AG09309 (cell line): Measurements from ENCODE around the gene PYGL.

Experiments
- DNase-seq: peaks from one replicate; pipeline ENCODE4 v3.0.0-alpha.2; 2010; ENCODE audit warnings: low read depth
- H3K4me3 ChIP-seq: 2 replicates; pipeline ENCODE4 v1.5.1; 2011; ENCODE audit warnings: mild to moderate bottlenecking, low read depth, low read length, moderate library complexity; ENCODE audit not compliant: control insufficient read depth
- TF ChIP-seq, protein P1 (sequence below): IDR thresholded peaks from 2 replicates; pipeline ENCODE4 v1.5.1; 2011; ENCODE audit warnings: mild to moderate bottlenecking, low read depth, low read length, inconsistent platforms; ENCODE audit not compliant: insufficient read depth, control insufficient read depth; ENCODE audit errors: missing control alignments

The PYGL gene

DNA sequence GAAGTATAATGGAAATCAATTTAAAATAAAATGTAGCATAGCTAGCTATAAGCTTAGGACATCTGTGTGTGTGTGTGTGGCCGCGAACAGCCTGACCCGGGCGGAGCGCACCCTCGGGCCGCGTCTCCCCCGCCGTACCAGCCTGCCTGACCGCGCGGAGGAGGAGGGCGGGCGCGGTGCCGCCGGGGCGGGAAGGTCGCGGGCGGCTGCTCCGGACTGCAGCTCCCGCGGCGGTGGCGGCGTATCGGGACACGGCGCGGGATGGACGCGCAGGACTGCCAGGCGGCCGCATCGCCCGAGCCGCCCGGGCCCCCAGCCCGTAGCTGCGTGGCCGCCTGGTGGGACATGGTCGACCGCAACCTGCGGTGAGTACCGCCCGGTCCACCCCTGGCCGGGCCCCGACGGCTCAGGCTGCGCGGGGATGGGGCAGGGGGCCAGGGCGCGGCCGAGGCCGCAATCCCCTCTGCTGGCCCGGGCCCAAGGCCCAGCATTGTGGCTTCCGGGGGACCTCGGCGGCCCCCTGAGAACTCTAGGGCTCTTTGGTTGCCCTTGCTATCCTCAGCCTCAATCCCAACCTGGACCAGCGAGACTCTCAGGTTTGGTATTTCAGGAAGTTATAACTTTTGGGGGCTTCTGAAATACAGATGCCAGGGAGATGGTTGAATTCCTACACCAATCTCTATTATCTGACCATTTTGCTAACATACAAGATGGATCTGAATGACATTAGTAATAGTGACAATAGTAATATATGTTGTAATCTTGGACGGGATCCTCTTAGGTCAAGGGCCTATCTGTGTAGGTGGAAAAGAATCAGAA is 72.2 kb downstream of the PYGL start, which contains the start of gene ABHD12B:
Gene ABHD12B (plus strand): TSS at position 140 of the 819 bp plus-strand sequence. CDS start 122 bp downstream, at position 262.
- no peak within 1 kb of the TSS for H3K4me3 ChIP-seq
- no peak for DNase-seq
- TF ChIP-seq, protein P1, sequence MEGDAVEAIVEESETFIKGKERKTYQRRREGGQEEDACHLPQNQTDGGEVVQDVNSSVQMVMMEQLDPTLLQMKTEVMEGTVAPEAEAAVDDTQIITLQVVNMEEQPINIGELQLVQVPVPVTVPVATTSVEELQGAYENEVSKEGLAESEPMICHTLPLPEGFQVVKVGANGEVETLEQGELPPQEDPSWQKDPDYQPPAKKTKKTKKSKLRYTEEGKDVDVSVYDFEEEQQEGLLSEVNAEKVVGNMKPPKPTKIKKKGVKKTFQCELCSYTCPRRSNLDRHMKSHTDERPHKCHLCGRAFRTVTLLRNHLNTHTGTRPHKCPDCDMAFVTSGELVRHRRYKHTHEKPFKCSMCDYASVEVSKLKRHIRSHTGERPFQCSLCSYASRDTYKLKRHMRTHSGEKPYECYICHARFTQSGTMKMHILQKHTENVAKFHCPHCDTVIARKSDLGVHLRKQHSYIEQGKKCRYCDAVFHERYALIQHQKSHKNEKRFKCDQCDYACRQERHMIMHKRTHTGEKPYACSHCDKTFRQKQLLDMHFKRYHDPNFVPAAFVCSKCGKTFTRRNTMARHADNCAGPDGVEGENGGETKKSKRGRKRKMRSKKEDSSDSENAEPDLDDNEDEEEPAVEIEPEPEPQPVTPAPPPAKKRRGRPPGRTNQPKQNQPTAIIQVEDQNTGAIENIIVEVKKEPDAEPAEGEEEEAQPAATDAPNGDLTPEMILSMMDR = no peak

GRCh38 chr14:50871228-50871627 is 73.1 kb downstream of the PYGL start:
- H3K4me3 ChIP-seq = no peak overlapping the region
- TF ChIP-seq, protein P1 = no peak
- DNase-seq = no peak

DNA sequence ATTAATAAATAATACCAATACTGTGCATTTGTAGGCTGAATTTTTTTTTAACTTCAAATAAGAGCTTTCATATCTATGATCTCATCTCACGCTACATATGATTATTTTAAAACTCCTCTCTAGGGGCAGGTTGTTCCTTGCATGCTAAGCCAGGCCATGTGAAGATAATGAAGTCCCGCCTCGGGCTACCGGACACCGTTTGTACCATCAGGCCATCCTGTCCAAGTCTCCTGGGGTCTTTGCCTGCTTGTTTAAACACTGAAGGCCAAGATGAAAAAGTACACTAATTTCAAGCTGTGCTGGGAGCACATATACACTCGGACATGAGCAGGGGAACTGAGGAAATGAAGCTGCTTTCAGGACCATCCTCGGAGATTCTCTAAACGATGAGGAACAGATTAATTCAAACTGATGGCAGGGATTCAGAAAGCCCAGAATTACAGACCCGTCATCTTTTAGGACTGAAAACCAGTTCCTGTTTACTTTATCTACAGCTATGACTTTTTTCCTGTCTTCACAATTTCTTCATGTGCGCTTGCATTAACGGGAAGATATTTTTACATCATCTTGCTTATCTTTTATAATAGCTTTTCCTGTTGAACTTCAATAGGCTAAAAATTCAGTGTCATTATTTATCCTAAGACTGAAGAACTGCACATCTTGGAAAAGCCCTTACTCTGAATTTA is 78.7 kb downstream of the PYGL start:
- H3K4me3 ChIP-seq = no peak overlapping the region
- TF ChIP-seq, protein P1 = no peak
- DNase-seq = no peak

DNA sequence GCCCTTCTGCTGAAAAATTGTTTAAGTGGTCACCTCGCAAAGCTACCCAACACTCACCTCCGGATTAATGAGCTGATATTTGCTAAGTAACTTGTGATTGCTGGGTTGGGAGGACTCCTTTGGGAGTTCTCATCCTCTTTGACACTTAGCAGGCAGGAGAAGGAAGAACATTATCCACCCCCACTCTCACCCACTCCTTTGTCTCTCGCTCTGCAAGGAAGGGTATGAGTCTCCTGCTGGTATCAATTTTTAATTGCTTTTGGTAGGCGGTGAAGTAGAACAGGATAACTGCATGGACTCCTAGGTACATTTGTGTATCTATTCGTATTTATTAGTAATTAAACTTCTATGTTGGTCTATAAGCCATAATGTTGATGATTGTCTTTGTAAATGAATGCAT is 79.3 kb downstream of the PYGL start:
- no peak for DNase-seq
- TF ChIP-seq, protein P1 = no peak
- no peak overlapping the region for H3K4me3 ChIP-seq

- TF ChIP-seq, protein P1 = no peak
- DNase-seq = no peak
- H3K4me3 ChIP-seq = no peak overlapping the region
Measured at GRCh38 chr14:50864237-50864636, 80.0 kb downstream of the PYGL start.

DNA sequence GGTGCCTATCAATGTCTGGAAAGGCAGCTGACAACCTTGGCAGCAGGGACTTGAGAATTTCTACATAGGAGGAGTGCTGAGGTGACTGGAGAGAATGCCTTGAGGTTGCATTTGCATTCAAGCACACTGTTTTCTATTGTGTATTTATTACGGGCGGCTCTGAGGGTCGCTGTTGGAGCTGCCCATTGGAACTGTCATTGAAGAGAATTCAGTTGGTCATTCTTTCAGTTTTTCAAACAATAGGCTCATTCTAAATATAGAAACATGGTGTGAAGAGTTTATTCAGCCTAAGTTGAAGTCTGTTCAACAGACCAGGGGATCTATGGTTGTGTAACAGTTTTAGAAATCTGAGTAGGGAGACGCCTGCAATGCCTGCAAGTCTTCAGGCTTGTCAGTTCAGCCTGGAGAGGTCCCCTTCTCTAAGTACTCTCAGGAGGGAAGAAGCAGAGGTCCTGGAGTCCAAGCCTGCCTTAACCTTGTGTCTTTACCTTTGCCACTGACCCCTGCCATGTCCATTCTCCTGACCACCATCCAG is 82.2 kb downstream of the PYGL start:
- no peak for DNase-seq
- TF ChIP-seq, protein P1 = no peak
- no peak overlapping the region for H3K4me3 ChIP-seq
